Endothelial cell of hepatic sinusoid (primary cell): ENCODE measurements around the gene FRMD8.

Experiments used
- in situ Hi-C: cut with HindIII; loops from 2 replicates; pipeline ENCODE4 v1.10.0; 2017; ENCODE audit warnings: low sequenced_read_pairs

Gene FRMD8

DNA sequence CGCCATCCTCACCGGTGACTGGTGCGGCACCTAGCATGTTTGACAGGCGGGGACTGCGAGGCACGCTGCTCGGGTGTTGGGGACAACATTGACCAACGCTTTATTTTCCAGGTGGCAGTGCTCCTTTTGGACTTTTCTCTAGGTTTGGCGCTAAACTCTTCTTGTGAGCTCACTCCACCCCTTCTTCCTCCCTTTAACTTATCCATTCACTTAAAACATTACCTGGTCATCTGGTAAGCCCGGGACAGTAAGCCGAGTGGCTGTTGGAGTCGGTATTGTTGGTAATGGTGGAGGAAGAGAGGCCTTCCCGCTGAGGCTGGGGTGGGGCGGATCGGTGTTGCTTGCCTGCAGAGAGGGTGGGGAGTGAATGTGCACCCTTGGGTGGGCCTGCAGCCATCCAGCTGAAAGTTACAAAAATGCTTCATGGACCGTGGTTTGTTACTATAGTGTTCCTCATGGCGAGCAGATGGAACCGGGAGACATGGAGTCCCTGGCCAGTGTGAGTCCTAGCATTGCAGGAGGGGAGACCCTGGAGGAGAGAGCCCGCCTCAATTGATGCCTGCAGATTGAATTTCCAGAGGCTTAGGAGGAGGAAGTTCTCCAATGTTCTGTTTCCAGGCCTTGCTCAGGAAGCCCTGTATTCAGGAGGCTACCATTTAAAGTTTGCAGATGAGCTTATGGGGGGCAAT, 37.2 kb downstream of the FRMD8 start:
- in situ Hi-C loops, result loop anchor here (5.0 kb wide), 1 partner anchor 74 kb away; the partner anchor contains the start of gene MALAT1

- in situ Hi-C loops, result loop anchor here (5.0 kb wide), 1 partner anchor 73 kb away; the partner anchor contains the start of gene MALAT1
Measured at GRCh38 chr11:65424205-65425104, 38.0 kb downstream of the FRMD8 start.

GRCh38 chr11:65425105-65425970, 38.9 kb downstream of the FRMD8 start:
- in situ Hi-C loops, result no loop called here

DNA sequence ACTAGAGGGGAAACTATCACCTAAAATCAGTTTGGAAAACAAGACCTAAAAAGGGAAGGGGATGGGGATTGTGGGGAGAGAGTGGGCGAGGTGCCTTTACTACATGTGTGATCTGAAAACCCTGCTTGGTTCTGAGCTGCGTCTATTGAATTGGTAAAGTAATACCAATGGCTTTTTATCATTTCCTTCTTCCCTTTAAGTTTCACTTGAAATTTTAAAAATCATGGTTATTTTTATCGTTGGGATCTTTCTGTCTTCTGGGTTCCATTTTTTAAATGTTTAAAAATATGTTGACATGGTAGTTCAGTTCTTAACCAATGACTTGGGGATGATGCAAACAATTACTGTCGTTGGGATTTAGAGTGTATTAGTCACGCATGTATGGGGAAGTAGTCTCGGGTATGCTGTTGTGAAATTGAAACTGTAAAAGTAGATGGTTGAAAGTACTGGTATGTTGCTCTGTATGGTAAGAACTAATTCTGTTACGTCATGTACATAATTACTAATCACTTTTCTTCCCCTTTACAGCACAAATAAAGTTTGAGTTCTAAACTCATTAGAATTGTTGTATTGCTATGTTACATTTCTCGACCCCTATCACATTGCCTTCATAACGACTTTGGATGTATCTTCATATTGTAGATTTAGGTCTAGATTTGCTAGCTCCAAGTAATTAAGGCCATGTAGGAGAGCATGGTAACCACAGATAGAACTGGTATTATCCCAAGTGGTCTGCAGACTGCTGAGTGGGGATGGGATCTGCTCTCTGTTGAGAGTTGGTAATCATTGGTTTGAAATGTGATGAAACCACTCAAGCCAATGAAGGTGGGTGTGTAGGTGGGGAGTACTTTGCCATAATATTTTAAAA, 39.8 kb downstream of the FRMD8 start:
- in situ Hi-C loops, result no loop called here

DNA sequence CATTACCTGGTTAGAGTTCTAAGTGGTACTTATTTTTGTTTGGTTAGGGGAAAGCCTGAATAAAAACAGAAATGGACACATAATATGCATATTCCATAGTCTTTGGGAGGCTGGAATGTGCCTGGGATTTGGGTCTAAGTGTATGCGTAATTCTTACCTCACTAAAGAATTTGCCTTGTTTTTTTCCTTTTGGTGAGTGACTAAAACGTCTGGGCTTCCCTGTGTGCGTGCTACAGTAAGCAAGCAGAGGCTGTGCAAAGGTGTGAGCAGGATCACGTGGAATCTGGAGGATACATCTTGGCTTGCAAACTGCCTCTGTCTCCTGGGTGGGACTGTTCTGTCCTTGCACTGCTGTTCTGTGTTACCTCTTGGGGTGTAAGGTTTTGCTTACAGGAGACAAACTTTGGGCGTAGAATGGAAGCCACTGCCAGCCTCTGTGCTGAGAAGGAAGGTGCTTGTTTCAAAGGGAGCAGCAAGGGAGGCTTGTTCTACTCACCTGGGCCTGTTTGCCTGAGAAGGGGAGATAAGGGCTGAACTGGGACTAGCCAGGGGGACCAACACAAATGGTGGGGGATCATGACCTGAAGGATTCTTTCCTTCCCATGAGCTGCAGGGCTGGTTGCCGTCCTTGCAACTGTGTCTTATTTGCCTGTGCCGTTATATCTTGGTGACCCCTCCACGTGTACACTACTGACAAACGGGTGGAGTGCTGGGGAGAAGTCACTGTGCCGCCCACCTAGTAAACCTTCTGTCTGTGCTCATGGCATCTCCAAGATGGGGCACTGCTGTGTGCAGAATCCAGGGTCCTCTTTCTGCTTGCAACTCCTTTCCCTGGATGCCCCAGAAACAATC, 40.6 kb downstream of the FRMD8 start:
- in situ Hi-C loops, result no loop called here

- in situ Hi-C loops, result no loop called here
Measured at GRCh38 chr11:65427691-65428577, 41.5 kb downstream of the FRMD8 start.

GRCh38 chr11:65428578-65429067, 42.2 kb downstream of the FRMD8 start:
- in situ Hi-C loops, result no loop called here

- in situ Hi-C loops, result no loop called here
Measured at GRCh38 chr11:65429068-65429681, 42.7 kb downstream of the FRMD8 start.

DNA sequence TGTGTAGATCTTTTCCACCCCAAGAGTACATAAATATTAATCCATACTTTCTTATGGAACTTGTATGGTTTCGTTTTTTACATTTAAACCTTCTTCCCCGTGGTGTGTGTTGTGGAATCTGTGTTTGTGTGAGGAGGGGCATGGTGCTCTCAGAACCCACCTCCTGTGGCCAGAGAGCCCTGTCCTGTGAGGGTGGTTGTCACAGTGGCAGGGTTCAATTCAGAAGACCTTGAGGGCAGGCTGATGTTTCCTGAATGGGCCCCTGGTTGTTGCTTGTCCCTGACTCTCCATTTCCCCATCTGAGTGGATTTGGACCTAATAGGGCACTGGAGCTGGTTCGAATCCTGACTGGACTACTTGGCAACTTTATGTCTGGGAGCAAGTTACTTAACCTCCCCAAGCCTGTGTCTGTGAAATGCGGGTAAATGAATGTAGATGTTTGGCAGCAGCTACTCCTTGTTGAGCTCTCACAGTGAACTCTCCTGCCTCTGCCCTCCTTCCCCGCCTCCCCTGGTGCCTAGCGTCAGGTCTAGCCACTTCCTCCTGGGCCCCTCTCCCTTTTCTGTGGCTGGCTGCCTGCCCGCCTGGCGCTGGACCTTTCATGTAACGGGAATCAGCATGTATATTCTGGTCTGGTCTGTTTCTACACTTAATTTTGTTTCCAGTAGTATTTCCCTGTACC, 43.4 kb downstream of the FRMD8 start:
- in situ Hi-C loops, result no loop called here

DNA sequence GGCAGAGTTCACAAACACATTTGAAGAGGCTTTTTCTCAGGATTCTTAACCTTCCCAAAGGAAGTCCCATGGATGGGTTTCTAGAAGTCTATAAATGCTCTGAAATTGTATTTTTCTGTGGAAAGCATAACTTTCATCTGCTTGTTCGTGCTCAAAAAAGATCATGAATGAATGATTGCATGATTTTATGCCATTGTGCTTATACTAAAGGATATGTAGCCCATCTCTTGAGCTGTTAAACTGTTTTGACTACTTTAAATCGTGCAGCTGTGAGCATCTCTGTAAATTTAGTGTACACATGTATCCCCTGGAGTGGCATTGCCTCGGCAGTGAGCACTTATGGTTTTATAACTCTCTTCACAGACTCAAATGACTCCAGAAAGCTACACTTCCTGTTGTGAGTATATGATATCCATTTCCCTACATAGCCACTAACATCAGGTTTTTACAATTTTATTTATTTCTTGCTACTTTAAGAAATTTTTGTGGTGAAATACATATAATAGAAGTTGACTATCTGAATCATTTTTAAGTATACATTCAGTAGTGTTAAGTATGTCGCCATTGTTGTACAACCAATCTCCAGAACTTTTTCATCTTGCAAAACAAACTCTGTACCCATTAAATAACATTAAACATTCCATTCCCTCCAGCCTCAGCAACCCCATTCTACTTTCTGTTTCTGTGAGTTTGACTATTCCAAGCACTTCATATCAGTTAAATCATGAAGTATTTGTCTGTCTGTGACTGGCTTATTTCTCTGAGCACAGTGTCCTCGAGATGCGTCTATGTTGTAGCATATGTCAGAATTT, 44.2 kb downstream of the FRMD8 start:
- in situ Hi-C loops, result no loop called here

- in situ Hi-C loops, result no loop called here
Measured at GRCh38 chr11:65431451-65432099, 45.1 kb downstream of the FRMD8 start.

DNA sequence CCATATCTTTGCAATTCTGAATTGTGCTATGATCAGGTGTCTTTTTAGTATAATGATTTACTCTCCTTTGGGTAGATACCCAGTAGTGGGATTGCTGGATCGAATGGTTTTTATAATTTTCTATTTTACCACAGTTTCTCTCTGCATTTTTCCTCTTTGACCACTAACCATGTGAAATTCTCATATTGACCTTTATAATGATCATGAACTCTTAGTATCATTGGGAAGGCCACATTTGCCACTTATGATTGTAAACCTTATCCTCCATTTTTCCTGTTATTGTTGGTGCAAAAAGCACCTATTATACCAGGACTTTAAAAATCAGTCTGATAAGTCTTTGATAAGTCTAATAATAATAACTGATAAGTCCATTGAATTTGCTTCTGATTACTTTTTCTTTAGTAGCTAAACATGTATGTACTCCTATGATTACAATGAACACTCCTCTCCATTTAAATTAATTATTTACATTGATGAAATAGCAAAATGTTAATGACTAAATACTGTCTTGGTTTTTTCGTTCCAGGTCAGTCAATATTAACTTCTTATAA, 45.7 kb downstream of the FRMD8 start:
- in situ Hi-C loops, result no loop called here

DNA sequence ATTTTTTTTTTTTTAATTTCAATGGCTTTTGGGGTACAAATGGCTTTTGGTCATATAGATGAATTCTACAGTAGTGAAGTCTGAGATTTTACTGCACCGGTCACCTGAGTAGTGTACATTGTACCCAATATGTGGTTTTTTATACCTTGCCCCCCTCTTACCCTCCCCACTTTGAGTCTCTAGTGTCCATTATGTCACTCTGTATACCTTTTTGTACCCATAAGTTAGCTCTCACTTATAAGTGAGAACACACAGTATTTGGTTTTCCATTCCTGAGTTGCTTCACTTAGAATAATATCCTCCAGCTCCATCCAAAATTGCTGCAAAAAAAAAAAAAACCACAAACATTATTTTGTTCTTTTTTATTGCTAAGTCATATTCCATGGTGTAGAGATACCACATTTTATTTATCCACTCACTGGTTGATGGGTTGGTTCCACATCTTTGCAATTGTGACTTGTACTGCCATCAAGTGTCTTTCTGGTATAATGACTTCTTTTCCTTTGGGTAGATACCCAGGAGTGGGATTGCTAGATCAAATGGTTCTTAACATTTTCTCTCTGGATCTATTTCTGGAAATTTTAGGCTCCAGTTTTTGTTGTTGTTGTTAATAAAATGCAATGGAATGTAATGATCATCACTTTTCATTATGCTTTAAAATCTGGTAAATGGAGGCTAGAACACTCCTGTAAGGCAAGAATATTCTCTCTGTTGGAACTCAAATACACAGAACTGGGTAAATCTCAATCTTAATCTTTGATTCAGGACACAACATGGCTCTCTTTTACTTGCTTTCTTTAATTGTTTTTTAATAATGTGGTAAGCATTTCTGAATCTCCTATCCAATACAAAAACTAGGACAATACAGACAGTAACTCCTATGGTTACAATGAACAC, 46.5 kb downstream of the FRMD8 start:
- in situ Hi-C loops, result no loop called here

GRCh38 chr11:65433657-65434056, 47.2 kb downstream of the FRMD8 start:
- in situ Hi-C loops, result no loop called here
